DOHH2 (cell line): ENCODE data around the gene CEP112.

Experiments used
- CTCF ChIP-seq: fragments of 200-600 bp; sonication (generic); IDR thresholded peaks from one replicate; pipeline ENCODE4 v1.5.1; 2014; ENCODE audit warnings: antibody characterized with exemption, mild to moderate bottlenecking, low read depth, low read length; ENCODE audit not compliant: poor library complexity, severe bottlenecking
- EZH2phosphoT487 ChIP-seq: fragments of 200-600 bp; sonication (generic); IDR thresholded peaks from 2 replicates; pipeline ENCODE4 v1.6.1; 2017; ENCODE audit warnings: borderline replicate concordance, mild to moderate bottlenecking, antibody characterized with exemption, low read length, moderate library complexity, mixed read lengths

GRCh38 chr17:66006654-66007053, 185.3 kb downstream of the CEP112 start:
- TF ChIP-seq CTCF (no peak), EZH2phosphoT487 (no peak)
